ENCODE data around the gene MTHFD2L.

MTHFD2L gene

DNA sequence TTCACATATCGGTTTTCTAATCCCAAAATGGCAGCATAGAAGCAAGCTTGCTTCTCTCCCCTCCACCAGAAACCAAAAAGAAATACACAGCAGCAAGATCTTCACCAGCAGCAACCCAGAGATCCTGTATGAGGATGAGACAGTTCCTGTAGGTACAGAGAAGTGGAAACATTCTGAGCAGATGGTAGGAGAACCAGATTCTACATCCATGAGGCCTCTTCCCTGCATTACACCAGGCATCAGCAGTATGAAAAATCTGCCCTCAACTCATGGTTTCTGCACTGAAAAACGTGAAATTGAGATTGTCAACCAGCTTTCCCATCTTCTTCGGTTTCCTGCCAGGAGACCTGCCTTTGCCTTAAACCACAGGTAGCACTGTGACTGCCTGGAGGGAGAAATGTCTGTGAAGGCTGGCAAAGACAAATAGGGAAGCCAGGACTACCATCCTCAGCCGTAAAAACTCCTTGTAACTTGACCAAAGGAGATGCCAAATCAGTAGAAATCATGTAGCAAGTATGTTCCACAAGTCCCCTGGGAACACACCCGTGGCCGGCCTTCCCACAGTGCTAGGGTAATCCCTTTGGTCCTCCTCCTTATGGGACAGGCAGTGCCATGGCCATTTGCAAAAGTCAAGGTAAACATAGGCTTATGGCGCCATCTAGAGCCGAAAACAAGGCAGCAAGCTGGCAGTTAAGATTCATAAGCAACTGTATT, 24.0 kb upstream of the MTHFD2L start:
- DNase-seq, result peak; percentile 60

- DNase-seq, result no peak
Observed at GRCh38 chr4:74134500-74134852, 23.4 kb upstream of the MTHFD2L start.

- DNase-seq, result no peak
Observed at GRCh38 chr4:74146581-74147129, 11.3 kb upstream of the MTHFD2L start.

- DNase-seq, result no peak
Observed at GRCh38 chr4:74148205-74148604, 9.7 kb upstream of the MTHFD2L start.

DNA sequence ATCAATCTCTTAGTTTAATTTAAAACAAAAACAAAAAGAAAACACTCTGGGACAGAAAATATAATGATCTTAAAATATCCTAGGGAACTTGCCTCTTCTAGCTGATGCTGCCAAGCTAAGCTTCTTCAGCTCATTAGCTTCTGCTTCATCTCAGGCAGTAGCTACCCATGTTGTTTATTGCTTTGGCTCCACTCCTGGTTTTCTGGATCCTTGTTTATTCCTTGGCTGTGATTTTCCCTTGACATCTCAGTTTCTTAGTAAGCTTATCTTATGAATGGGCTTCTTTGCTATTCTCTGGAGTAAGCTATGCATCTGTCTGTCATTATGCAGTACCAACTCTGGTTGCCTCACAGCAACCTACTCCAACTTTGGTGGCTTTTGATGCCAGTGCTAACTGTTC, 5.1 kb upstream of the MTHFD2L start:
- DNase-seq, result no peak

- no peak for DNase-seq
Observed at GRCh38 chr4:74156521-74156920, 1.4 kb upstream of the MTHFD2L start.

DNA sequence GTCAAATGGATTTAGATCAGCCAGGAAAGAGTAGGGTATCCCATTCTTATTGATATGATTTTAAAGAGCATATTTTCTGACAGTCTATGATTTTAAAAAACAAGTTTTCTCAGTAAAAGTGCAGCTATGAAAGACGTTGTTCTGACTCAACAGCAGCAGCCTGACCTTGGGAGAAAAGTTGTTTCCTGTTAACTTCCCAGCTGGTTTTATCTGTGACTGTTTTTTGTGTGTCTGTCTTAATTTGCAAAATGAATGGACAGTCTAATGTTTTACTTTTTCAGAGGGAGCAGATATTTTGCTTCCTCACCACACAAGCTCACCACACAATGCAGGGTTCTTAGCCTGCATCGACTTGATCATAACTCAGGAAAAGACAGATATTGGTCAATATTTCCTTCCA, 764 bp upstream of the MTHFD2L start:
- DNase-seq, result no peak

- DNase-seq, result no peak
Observed at GRCh38 chr4:74158466-74159142, 686 bp downstream of the MTHFD2L start.

DNA sequence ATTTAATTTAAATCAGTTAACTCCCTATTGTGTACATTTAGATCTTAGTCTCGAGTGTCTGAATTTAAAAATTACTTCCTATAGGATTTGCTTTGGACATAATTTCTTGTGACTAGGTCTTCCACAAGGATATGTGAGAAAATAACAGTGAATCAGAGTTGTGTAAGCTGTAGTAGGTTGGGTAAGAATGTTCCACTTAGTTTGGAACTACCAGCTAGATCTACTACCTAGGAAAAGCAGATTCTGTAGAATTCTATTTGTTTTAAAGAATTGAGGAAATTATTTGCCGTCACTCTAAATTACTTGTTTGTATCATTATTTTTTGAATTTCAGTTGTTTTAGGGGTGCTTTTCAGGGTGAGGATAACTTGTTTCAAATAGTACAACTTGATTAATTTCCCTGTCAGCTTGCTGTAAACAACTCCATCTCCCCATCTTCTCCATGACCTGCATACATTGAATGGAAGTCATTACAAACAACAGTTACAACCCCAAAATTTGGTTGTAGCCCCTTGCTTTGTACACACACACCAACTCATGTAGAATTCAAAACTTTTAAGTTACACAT, 1.3 kb downstream of the MTHFD2L start:
- DNase-seq, result no peak

GRCh38 chr4:74161666-74162450, 3.9 kb downstream of the MTHFD2L start:
- no peak for DNase-seq

DNA sequence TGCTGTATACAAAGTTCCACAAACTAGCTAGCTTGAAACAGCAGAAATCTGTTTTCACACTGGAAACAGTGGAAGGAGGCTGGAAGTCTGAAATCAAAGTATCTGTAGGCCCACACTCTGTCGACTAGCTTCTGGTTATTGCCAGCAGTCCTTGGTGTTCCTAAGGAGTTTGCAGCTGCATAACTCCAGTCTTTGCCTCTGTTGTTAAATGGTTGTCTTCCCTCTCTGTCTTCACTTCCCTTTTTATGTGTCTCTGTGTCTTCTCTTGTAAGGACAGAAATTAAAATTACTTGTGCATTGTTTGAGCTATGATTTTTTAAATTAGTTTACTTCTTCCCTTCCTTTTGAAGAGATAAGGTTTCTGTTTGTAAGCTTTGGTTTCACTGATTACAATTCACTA, 8.2 kb downstream of the MTHFD2L start:
- DNase-seq, result no peak

- DNase-seq, result no peak
Observed at GRCh38 chr4:74166818-74167217, 8.9 kb downstream of the MTHFD2L start.

GRCh38 chr4:74167585-74167984, 9.7 kb downstream of the MTHFD2L start:
- DNase-seq, result no peak

DNA sequence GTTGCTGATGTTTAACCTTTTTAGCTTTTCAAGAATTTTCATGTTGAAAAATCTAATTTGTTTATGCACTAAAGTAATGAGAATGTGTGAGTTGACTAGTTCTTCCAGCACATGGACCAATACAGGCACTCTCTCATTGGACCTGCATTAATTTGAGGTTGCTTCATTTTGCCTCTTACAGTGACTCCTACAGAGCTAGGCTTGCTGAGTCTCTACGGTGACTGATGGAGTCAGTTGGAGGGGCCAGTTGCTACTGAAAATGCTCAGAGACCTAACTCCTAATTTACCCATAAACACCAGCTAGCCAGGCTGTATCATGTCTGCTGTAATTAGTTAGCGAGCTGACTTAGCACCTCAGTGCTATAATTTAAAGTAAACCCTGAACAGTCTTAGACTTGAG, 10.9 kb downstream of the MTHFD2L start:
- DNase-seq, result peak; percentile 10

- DNase-seq, result no peak
Observed at GRCh38 chr4:74173321-74173720, 15.4 kb downstream of the MTHFD2L start.

GRCh38 chr4:74174421-74174820, 16.5 kb downstream of the MTHFD2L start:
- no peak for DNase-seq

DNA sequence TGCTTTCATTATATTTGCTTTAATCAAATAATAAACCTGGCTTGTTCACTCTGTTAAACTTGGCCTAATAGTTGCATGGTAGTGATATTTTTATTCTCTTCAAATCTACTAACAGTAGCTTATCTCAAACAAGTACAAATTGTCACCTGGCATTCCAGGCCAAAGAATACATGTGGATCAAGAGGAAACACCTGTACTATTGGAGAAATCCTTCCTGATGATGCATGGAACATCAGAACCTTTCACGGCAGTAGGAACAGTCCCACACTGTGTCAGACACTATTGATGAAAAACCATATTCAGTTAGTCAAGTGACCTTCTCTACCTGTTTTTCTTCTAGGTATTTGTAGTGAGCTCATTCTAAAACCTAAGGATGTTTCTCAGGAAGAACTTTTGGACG, 17.0 kb downstream of the MTHFD2L start:
- DNase-seq, result no peak

DNA sequence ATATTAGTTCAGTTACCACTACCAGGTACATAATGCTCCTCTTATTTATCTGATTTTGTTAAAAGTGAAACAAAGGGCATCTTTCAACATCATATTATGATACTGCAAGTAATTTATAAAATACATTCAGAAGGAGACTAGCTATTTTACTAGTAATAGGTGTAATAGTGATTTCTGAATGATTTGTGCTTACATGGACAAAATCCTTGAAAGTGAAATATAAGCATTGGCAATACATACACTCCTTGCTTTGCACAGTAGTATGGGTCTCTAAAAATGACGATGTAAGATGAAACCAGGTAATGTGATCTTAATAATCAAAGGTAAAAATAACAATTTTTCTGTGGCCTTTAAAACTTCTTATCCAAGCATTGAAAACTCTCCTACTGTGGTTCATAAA, 17.5 kb downstream of the MTHFD2L start:
- DNase-seq, result no peak

GRCh38 chr4:74178798-74179197, 20.9 kb downstream of the MTHFD2L start:
- no peak for DNase-seq

- DNase-seq, result no peak
Observed at GRCh38 chr4:74181219-74181618, 23.3 kb downstream of the MTHFD2L start.

DNA sequence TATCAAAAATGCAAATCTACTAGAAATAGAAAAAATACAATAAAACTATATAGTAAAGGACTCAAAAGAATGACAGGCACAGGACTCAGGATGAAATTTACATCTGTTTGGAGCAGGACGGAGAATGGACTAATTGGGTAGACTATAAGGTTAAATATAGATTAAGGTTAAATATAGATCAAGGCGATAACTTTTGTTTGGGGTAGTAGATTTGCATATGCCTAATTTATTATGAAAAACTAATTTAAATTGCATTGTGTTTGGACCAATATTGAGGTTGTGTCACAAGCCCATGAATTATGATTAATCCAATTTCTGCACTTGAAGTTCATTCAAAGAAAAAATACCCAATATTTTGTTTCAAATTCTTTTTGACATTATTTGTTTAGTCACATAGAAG, 31.0 kb downstream of the MTHFD2L start:
- DNase-seq, result no peak

GRCh38 chr4:74189331-74190043, 31.6 kb downstream of the MTHFD2L start:
- DNase-seq, result peak; percentile 36

DNA sequence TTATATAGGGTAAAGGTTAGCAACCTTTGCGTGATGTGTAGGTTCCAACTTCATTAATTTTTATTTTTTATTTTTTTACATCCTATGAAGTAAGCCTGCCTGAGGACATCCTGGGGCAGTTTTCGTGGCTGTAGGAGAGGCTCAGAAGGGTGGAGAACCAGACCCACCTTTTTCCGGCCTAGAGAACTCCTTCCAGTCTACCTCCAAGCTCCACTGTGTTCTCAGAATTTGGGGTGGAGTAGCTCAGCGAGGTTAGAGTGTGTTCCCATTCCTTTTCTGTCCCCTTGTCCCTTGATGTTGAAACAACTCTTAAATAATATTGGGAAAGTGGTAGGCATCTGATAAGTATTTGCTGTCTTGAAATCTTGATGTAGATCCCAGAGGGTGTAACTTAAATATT, 32.4 kb downstream of the MTHFD2L start:
- DNase-seq, result no peak
